Neural cell (in vitro differentiated cells): ENCODE measurements around the gene EPB42. TPM values are rescaled to one million over a fixed set of nuclear protein-coding genes. Genes with fewer than 3 reads are reported as not detected.

ENCODE experiments used
- H2AFZ ChIP-seq: fragments of 200-600, 300-800 bp; sonication (generic), shearing (Covaris generic); 2 replicates; pipeline ENCODE4 v1.6.0; 2014; ENCODE audit warnings: low read depth, mild to moderate bottlenecking, antibody characterized with exemption, low read length, moderate library complexity
- H3F3A ChIP-seq: fragments of 200-600 bp; shearing (Covaris generic); 2 replicates; pipeline ENCODE4 v1.6.1; 2016; ENCODE audit warnings: mild to moderate bottlenecking, moderate library complexity, mixed read lengths, antibody characterized with exemption, low read length; ENCODE audit not compliant: insufficient read depth, poor library complexity, severe bottlenecking
- H3K27ac ChIP-seq: fragments of 200-600, 300-800 bp; sonication (generic), shearing (Covaris generic); 2 replicates; pipeline ENCODE4 v1.5.1; 2014; ENCODE audit warnings: mild to moderate bottlenecking, low read length, moderate library complexity
- H3K27me3 ChIP-seq: fragments of 300-800, 200-600 bp; sonication (generic), shearing (Covaris generic); 2 replicates; pipeline ENCODE4 v1.6.0; 2014; ENCODE audit warnings: mild to moderate bottlenecking, low read depth, low read length, moderate library complexity; ENCODE audit not compliant: insufficient read depth
- H3K36me3 ChIP-seq: fragments of 300-800, 200-600 bp; sonication (generic), shearing (Covaris generic); 2 replicates; pipeline ENCODE4 v1.5.1; 2014; ENCODE audit warnings: mild to moderate bottlenecking, antibody characterized with exemption, low read length, moderate library complexity; ENCODE audit not compliant: insufficient read depth
- H3K4me2 ChIP-seq: fragments of 300-800, 200-600 bp; sonication (generic), shearing (Covaris generic); 2 replicates; pipeline ENCODE4 v1.6.0; 2014; ENCODE audit warnings: mild to moderate bottlenecking, low read length
- H3K4me3 ChIP-seq: fragments of 300-800, 200-600 bp; sonication (generic), shearing (Covaris generic); 2 replicates; pipeline ENCODE4 v1.5.1; 2014; ENCODE audit warnings: mild to moderate bottlenecking, low read length, moderate library complexity
- H3K79me2 ChIP-seq: fragments of 200-600 bp; shearing (Covaris generic); replicated peaks from 2 replicates; pipeline ENCODE4 v1.6.0; 2014; ENCODE audit warnings: mild to moderate bottlenecking, low read length, moderate library complexity; ENCODE audit not compliant: insufficient read depth
- H3K9ac ChIP-seq: fragments of 300-800, 200-600 bp; sonication (generic), shearing (Covaris generic); 2 replicates; pipeline ENCODE4 v1.6.1; 2016; ENCODE audit warnings: mild to moderate bottlenecking, low read length, mixed read lengths
- H3K9me2 ChIP-seq: fragments of 200-600 bp; shearing (Covaris generic); 2 replicates; pipeline ENCODE4 v1.6.1; 2016; ENCODE audit warnings: mild to moderate bottlenecking, low read length, mixed read lengths; ENCODE audit not compliant: insufficient read depth
- H3K9me3 ChIP-seq: fragments of 200-600, 300-800 bp; sonication (generic), shearing (Covaris generic); 2 replicates; pipeline ENCODE4 v1.6.1; 2016; ENCODE audit warnings: mild to moderate bottlenecking, mixed run types, low read length, moderate library complexity, mixed read lengths
- H4K20me1 ChIP-seq: fragments of 200-600 bp; shearing (Covaris generic); 2 replicates; pipeline ENCODE4 v1.6.1; 2016; ENCODE audit warnings: mild to moderate bottlenecking, mixed run types; ENCODE audit not compliant: insufficient read depth
- EP300 ChIP-seq: fragments of 450-650 bp; conservative IDR thresholded peaks from 2 replicates; pipeline ENCODE4 v1.6.1; 2014; ENCODE audit warnings: antibody characterized with exemption, mild to moderate bottlenecking, moderate library complexity; ENCODE audit not compliant: poor library complexity, severe bottlenecking
- EZH2 ChIP-seq: fragments of 200-600, 300-800 bp; shearing (Covaris generic), sonication (generic); IDR thresholded peaks from 2 replicates; pipeline ENCODE4 v1.6.1; 2014; ENCODE audit warnings: antibody characterized with exemption, low read length, borderline replicate concordance, mild to moderate bottlenecking; ENCODE audit not compliant: insufficient read depth, poor library complexity, severe bottlenecking
- MXI1 ChIP-seq: fragments of 450-650 bp; conservative IDR thresholded peaks from 2 replicates; pipeline ENCODE4 v1.6.1; 2014; ENCODE audit warnings: antibody characterized with exemption, mild to moderate bottlenecking; ENCODE audit not compliant: poor library complexity, severe bottlenecking
- POLR2AphosphoS5 ChIP-seq: IDR thresholded peaks from 2 replicates; pipeline ENCODE4 v1.6.1; 2012
- RAD21 ChIP-seq: fragments of 450-650 bp; conservative IDR thresholded peaks from 2 replicates; pipeline ENCODE4 v1.6.1; 2014; ENCODE audit warnings: antibody characterized with exemption, mild to moderate bottlenecking, moderate library complexity
- REST ChIP-seq: IDR thresholded peaks from 2 replicates; pipeline ENCODE4 v1.6.1; 2012; ENCODE audit warnings: borderline replicate concordance
- SMC3 ChIP-seq: fragments of 450-650 bp; conservative IDR thresholded peaks from 2 replicates; pipeline ENCODE4 v1.6.1; 2014; ENCODE audit warnings: antibody characterized with exemption, mild to moderate bottlenecking, moderate library complexity; ENCODE audit not compliant: poor library complexity
- TAF1 ChIP-seq: IDR thresholded peaks from 2 replicates; pipeline ENCODE4 v1.6.1; 2012; ENCODE audit warnings: low read depth
- polyA plus RNA-seq: library from polyadenylated mRNA; depleted of rRNA; stranded (reverse); fragments of >200 nt; gene quantifications from 2 replicates; pipeline ENCODE4 v1.2.3, GENCODE V29; 2014
- TF ChIP-seq, protein P1 (sequence below): fragments of 450-650 bp; IDR thresholded peaks from 2 replicates; pipeline ENCODE4 v1.5.1; 2014; ENCODE audit warnings: antibody characterized with exemption, mild to moderate bottlenecking, moderate library complexity; ENCODE audit not compliant: poor library complexity, severe bottlenecking

Gene EPB42
- polyA plus RNA-seq, 1 donor from 2014 or later = not detected

- no peak for TF ChIP-seq MXI1
- TF ChIP-seq, protein P1, sequence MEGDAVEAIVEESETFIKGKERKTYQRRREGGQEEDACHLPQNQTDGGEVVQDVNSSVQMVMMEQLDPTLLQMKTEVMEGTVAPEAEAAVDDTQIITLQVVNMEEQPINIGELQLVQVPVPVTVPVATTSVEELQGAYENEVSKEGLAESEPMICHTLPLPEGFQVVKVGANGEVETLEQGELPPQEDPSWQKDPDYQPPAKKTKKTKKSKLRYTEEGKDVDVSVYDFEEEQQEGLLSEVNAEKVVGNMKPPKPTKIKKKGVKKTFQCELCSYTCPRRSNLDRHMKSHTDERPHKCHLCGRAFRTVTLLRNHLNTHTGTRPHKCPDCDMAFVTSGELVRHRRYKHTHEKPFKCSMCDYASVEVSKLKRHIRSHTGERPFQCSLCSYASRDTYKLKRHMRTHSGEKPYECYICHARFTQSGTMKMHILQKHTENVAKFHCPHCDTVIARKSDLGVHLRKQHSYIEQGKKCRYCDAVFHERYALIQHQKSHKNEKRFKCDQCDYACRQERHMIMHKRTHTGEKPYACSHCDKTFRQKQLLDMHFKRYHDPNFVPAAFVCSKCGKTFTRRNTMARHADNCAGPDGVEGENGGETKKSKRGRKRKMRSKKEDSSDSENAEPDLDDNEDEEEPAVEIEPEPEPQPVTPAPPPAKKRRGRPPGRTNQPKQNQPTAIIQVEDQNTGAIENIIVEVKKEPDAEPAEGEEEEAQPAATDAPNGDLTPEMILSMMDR = no peak
- no peak for TF ChIP-seq EP300
- TF ChIP-seq POLR2AphosphoS5 = no peak
- no peak for TF ChIP-seq REST
- no peak for TF ChIP-seq TAF1
- TF ChIP-seq SMC3 = no peak
- no peak for TF ChIP-seq EZH2
- TF ChIP-seq RAD21 = no peak
- Histone ChIP-seq H3F3A (no peaks in the 10 kb centered on the region), H3K9ac (no peak overlapping the region), H4K20me1 (no peaks in the 10 kb centered on the region), H3K27me3 (no peaks in the 10 kb centered on the region), H3K9me3 (no peaks in the 10 kb centered on the region), H3K79me2 (no peaks in the 10 kb centered on the region), H3K9me2 (no peaks in the 10 kb centered on the region), H3K4me3 (no peak overlapping the region), H2AFZ (no peak overlapping the region), H3K36me3 (no peaks in the 10 kb centered on the region), H3K27ac (no peak overlapping the region), H3K4me2 (no peak overlapping the region)
Measured at GRCh38 chr15:43253431-43254403, 32.9 kb upstream of the EPB42 start.

GRCh38 chr15:43251871-43252250 is 31.0 kb upstream of the EPB42 start:
- no peaks in the 10 kb centered on the region for H4K20me1 ChIP-seq
- H3K9ac ChIP-seq = no peak overlapping the region
- TF ChIP-seq EP300 = no peak
- TF ChIP-seq TAF1 = no peak
- no peak for TF ChIP-seq REST
- TF ChIP-seq, protein P1 = no peak
- TF ChIP-seq EZH2 = no peak
- TF ChIP-seq SMC3 = no peak
- TF ChIP-seq RAD21 = no peak
- TF ChIP-seq POLR2AphosphoS5 = no peak
- no peak for TF ChIP-seq MXI1
- no peaks in the 10 kb centered on the region for H3K79me2 ChIP-seq
- no peaks in the 10 kb centered on the region for H3K9me2 ChIP-seq
- H3F3A ChIP-seq = no peaks in the 10 kb centered on the region
- H2AFZ ChIP-seq = no peak overlapping the region
- no peak overlapping the region for H3K27ac ChIP-seq
- no peak overlapping the region for H3K4me2 ChIP-seq
- no peaks in the 10 kb centered on the region for H3K9me3 ChIP-seq
- H3K36me3 ChIP-seq = no peaks in the 10 kb centered on the region
- H3K4me3 ChIP-seq = no peak overlapping the region
- H3K27me3 ChIP-seq = no peaks in the 10 kb centered on the region
